Activated naive CD4-positive, alpha-beta T cell treated with Interleukin-2 at 50 U/mL for 16 hours (primary cell): ENCODE data around the gene FUNDC2.

ENCODE experiments used
- DNase-seq: peaks from one replicate; pipeline ENCODE4 v3.0.0-alpha.2; 2020

Gene FUNDC2

DNA sequence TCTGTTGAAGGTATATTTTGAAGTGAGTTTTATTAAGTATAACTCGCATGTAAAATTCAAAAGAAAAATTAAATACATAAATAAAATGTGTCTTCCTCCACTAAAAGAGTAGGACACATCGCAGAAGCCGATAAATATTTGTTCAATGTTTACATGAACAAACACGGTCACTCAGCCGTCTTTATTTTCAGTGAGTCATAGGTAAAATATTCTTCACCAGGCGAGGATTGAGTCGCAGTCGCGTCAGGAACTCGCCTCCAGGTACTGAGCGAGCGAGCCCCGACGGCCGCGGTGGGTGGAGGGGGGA, 271 bp upstream of the FUNDC2 start:
- DNase-seq = no peak

GRCh38 chrX:155027509-155028066, 944 bp downstream of the FUNDC2 start:
- no peak for DNase-seq

GRCh38 chrX:155028129-155028528, 1.5 kb downstream of the FUNDC2 start:
- DNase-seq = no peak

GRCh38 chrX:155028877-155029291, 2.2 kb downstream of the FUNDC2 start:
- no peak for DNase-seq

DNA sequence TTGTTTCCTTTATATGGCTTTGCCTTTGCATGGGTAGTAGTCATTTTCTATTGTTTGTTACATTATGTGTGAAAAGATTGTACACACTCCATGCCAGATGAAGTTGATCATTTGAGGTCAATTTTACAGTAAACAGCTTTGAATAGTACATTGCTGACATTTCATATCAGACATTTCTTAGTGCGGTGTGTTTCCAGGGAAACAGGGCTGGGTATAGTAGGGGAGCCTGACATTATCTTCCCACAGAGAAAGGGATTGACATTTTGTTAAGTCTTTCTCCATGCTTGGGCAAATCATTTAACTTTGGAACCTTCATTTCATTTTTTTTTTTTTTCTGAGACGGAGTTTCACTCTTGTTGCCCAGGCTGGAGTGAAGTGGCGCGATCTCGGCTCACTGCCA, 5.0 kb downstream of the FUNDC2 start:
- DNase-seq = no peak

- no peak for DNase-seq
These were observed 9.0 kb downstream of the FUNDC2 start for GRCh38 chrX:155035688-155036087.

DNA sequence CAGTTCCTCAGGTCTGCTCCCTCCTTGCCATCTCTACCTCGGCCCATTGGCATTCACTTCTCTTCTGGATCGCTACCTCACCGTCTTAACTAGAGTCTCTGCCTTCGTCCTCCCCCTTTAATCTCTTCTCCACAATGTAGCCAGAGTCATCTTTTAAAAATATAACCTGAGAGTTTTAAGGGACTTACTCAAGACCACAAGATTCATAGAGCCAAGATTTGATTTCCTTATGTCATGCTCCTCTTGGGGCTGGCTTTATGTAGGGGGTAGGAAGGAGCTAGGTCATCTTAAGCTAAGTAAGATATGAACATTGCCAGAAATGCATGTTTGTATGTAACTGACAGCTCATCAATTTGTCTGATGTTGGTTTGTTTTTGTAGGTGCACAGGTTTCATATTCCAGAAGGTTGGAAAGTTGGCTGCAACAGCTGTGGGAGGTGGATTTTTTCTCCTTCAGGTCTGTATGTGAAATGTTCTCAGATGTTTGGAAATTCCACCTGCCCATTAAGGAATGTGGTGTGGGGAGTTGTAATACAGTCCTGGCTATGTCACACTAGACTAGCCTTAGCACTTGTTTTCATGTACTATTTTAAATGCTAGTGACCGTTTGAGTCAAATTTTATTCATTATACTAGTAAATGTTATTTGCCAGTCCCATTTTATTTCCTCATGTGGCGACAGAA, 19.6 kb downstream of the FUNDC2 start:
- DNase-seq = no peak

DNA sequence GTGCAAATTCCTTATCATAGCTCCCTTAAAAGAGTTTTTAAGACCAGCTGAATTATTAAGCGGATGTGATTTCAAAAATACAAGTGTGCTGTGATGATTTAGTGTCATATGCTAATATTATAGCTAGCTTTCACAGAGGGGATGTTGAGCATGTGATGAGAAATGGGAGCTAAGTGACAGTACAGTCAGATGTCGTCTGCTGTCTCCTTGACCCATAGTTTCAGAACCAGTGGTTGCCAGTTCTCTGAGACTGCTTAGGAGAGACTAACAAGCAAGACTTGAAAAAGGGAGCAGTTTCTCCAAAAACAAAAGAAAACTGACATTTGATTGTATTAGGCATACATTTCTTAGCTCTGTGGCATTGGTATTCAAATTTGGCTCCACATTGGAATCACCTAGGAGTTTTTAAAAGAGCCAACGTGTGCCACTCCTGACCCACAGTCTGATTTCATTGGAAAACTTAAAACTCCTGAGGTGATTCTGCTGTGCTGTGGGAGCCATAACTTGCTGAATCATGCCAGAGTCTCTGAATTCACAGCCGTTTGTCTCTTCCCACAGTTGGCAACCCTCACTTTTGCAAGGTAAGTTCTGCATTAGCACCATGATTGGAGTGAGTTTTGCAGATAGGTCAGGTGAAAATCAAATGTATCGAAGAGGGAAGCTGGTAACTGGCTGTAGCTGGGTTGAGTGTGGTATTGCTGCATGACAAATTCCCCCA, 20.3 kb downstream of the FUNDC2 start:
- DNase-seq = no peak

- DNase-seq = peak; percentile 17
These were observed 22.5 kb downstream of the FUNDC2 start for GRCh38 chrX:155048977-155049619.

GRCh38 chrX:155052738-155053498, 26.3 kb downstream of the FUNDC2 start:
- DNase-seq = no peak

- no peak for DNase-seq
These were observed 27.0 kb downstream of the FUNDC2 start for GRCh38 chrX:155053656-155054055.

DNA sequence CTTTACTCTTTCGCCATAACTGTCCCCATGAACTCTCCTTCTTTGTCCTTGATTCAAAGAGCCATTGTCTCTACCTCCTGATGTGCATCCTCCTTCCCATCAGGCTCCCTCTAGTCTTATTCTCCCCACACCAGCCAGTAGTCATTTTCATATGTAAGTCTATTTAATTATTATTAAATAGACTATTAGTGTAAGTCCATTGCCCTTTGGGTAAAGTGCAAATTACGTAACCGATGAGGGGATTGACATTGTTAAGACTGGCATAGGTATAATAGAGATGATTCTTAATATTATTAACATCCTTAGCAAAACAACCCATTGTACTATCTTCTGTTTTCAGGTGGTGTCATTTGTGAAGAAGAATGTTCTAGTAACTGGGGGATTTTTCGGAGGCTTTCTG, 27.6 kb downstream of the FUNDC2 start:
- no peak for DNase-seq

DNA sequence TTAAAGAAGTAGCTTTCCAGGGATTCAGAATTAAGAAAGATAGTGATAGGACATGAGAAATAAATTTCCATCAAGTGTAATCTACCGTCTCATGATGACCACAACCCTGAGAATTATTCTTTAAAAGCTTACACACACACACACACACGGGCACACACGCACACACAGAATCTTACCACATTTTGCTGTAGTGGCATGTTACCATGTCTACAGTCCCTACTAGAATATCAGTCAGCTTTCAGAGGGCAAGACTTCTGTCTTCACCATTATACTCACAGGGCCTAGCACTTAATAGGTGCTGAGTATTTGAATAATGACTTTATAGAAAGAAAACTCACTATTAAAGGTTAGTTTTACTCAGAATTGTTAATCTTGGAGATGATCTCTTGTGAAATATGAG, 28.9 kb downstream of the FUNDC2 start:
- DNase-seq = no peak

DNA sequence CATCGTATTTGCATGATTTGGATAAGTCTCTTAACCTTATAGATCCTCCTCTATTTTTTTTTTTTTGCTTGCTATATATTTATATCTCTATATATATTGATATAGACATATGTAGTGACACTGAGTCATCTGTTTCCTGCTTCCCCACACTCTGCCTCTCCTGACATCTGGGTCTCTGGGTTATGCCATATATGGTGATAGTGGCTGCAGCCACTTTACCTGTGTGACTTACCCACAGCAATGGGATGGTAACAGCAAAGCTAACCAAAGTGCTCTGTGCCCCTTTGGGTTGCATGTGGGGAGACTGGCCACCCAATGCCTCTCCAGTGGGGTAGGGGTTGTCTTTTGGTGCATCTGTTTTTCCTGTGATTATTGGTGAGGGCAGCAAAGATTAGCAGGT, 29.8 kb downstream of the FUNDC2 start:
- no peak for DNase-seq

DNA sequence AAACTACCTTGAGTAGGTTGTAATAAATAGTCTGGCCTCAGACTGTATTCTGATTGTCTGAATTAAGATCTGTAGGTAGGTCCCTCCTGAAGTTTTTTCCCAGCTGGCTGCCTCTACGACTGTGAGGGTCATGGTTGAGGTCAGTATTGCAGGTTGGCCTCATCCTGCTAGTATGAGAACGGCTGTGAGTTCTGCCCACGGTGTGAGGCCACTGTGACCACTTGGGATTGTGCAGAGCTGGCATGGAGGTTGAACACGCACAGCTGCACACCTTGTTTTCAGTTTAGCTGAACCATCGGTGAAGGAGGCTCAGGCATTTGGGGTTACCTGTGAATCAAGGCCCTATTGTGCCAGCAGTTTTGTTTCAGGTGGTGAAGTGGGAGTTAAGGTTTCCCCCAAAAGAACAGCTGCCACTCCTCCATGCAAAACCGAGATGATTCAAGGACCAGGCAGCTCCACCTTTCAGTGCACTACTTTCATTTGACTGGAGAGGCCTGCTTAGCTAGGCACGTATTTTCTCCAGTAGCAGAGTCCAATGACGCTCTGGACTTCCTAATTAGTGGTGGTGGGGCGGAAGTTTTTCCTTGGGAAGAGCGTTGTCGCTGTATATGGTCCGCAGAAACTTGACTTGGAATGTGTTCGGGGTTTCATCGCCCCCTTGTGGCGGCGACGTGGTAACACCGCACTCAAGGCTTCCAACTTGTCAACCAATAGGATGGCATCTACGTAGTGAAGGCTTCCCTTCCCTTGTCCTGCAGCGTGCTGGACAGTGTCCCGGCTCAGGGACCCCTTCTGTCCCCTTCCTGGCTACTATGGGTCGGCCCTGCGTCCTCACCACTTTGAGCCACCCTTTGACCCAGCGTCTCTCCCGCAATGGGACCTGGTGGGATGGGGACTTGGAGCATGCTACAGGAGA, 30.5 kb downstream of the FUNDC2 start:
- DNase-seq = peak; percentile 45

- no peak for DNase-seq
These were observed 35.1 kb downstream of the FUNDC2 start for GRCh38 chrX:155061760-155062159.

GRCh38 chrX:155065035-155065734, 38.5 kb downstream of the FUNDC2 start:
- no peak for DNase-seq

DNA sequence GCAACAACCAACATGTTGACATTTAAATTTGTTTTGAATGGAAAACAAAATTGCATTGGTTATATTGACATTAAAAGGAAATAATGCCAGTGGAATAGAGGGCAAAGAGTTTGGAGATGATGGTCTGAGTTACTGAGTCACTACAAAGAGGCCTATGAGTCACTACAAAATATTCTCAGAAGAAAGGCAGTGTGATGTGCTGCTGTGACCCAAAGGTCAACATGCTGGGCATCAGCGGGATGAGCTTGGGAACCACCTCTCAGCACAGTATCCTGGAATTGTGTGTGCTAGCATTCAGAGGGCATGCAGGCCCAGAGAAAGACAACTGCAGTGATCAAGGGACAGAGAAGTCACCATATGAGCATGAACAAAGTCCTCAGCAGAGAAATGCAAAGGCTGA, 41.5 kb downstream of the FUNDC2 start:
- DNase-seq = no peak

GRCh38 chrX:155069414-155069813, 42.8 kb downstream of the FUNDC2 start:
- DNase-seq = no peak

- no peak for DNase-seq
These were observed 43.4 kb downstream of the FUNDC2 start for GRCh38 chrX:155070038-155070437.

DNA sequence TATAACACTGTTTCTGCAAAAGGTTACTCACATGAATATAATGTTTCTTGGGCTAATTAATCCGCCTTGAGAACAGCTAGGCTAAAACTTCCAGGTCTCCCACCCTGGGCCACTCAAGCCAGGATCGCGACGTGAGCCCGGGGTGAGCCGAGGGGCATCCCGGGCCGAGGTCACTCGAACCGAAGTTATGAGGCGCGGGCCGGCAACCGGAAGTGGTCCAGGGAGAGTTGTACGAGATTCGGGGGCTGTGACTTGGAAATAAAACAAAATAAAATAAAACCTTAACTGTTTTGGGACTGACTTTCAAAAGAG, 44.0 kb downstream of the FUNDC2 start:
- no peak for DNase-seq
